Large intestine (tissue), 3 donors: ENCODE data around the gene ETS1. TPM values are rescaled to one million over a fixed set of nuclear protein-coding genes. Genes with fewer than 3 reads are reported as not detected.

Experiments
- DNase-seq, 2 donors: peaks; one replicate each; pipeline versions ENCODE4 v3.0.0 to v3.0.0-alpha.2; 2013
- H3K27ac ChIP-seq: one replicate; pipeline ENCODE4 v1.5.1; 2013; ENCODE audit warnings: low read length
- H3K27me3 ChIP-seq: 2 replicates; pipeline ENCODE4 v1.6.1; 2013; ENCODE audit warnings: low read length; ENCODE audit not compliant: control insufficient read depth, insufficient read depth
- H3K36me3 ChIP-seq: 2 replicates; pipeline ENCODE4 v1.6.1; 2013; ENCODE audit warnings: low read length; ENCODE audit not compliant: control insufficient read depth, insufficient read depth
- H3K4me1 ChIP-seq: one replicate; pipeline ENCODE4 v1.6.1; 2013; ENCODE audit warnings: low read length; ENCODE audit not compliant: control insufficient read depth, insufficient read depth
- H3K4me3 ChIP-seq: one replicate; pipeline ENCODE4 v1.5.1; 2013; ENCODE audit warnings: low read length
- H3K9me3 ChIP-seq: one replicate; pipeline ENCODE4 v1.6.1; 2013; ENCODE audit warnings: mild to moderate bottlenecking, low read depth, low read length, moderate library complexity; ENCODE audit not compliant: control insufficient read depth
- WGBS: methylation state at CpG from one replicate; pipeline ENCODE4 v1.1.5; 2013; ENCODE audit warnings: low lambda C conversion rate; ENCODE audit not compliant: insufficient coverage; 5-methylcytosine and 5-hydroxymethylcytosine counted together
- polyA plus RNA-seq: library from polyadenylated mRNA; unstranded; fragments of 120-200 nt; gene quantifications from one replicate; pipeline ENCODE4 v1.2.1, GENCODE V29; 2013

The ETS1 gene
- polyA plus RNA-seq, 1 donor: 40.8 TPM

- DNase-seq: peak; percentile 49 to 57
- Histone ChIP-seq H3K27me3 (peaks cover 5% of the 10 kb centered on the region), H3K4me1 (peaks cover 4% of the 10 kb centered on the region), H3K4me3 (no peak overlapping the region), H3K9me3 (no peaks in the 10 kb centered on the region), H3K27ac (peak overlapping the region; percentile 24), H3K36me3 (no peaks in the 10 kb centered on the region)
- 67% methylated on average over 1 of the region's 10 CpGs for WGBS
These were observed 33.5 kb downstream of the ETS1 start for GRCh38 chr11:128553662-128554362.

GRCh38 chr11:128552783-128553661 lies 34.3 kb downstream of the ETS1 start:
- Histone ChIP-seq H3K4me1 (peaks cover 7% of the 10 kb centered on the region), H3K4me3 (no peak overlapping the region), H3K9me3 (no peaks in the 10 kb centered on the region), H3K27me3 (peaks cover 5% of the 10 kb centered on the region), H3K36me3 (no peaks in the 10 kb centered on the region), H3K27ac (peak overlapping the region; percentile 24)
- no peak for DNase-seq
- 91% methylated on average over 5 of the region's 14 CpGs for WGBS

GRCh38 chr11:128551611-128552335 lies 35.6 kb downstream of the ETS1 start:
- no peak overlapping the region for H3K27ac ChIP-seq
- peaks cover 12% of the 10 kb centered on the region for H3K4me1 ChIP-seq
- no peak for DNase-seq
- peaks cover 5% of the 10 kb centered on the region for H3K27me3 ChIP-seq
- no peaks in the 10 kb centered on the region for H3K36me3 ChIP-seq
- H3K4me3 ChIP-seq: no peak overlapping the region
- WGBS: no CpG with 5 or more reads among the region's 9 CpGs
- H3K9me3 ChIP-seq: no peaks in the 10 kb centered on the region

GRCh38 chr11:128551058-128551457 lies 36.3 kb downstream of the ETS1 start:
- peaks cover 12% of the 10 kb centered on the region for H3K4me1 ChIP-seq
- no CpG with 5 or more reads among the region's 4 CpGs for WGBS
- peaks cover 5% of the 10 kb centered on the region for H3K27me3 ChIP-seq
- H3K4me3 ChIP-seq: no peak overlapping the region
- no peak for DNase-seq
- H3K27ac ChIP-seq: no peak overlapping the region
- H3K9me3 ChIP-seq: no peaks in the 10 kb centered on the region
- H3K36me3 ChIP-seq: no peaks in the 10 kb centered on the region

DNA sequence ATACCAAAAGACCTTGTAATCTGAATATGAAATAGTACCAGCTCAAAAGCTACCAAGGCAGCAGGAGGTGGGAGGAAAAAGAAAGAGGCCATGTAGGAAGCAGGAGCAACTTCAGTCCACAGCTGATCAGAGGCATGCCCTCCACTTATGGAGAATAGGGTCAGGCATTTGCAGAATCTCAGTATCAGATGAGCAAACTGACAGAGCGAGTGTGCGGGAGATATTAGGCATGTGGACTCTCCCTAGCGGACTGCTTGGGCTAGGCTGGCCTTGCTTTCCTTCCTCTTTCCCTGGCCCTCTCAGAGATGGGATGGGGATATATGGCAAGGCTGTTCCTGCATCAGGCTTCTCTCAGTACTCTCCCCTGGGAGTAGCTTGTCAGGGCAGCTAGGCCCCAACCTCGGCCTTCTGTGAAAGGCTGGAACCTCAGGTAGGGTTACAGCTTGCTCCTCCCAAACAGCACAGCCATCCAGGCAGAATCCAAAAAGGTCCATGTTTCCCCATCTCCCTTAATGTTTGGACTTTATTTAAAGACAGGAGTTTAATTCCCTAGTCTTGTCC lies 37.0 kb downstream of the ETS1 start:
- Histone ChIP-seq H3K27me3 (peaks cover 5% of the 10 kb centered on the region), H3K27ac (no peak overlapping the region), H3K4me1 (peaks cover 12% of the 10 kb centered on the region), H3K4me3 (no peak overlapping the region), H3K36me3 (no peaks in the 10 kb centered on the region), H3K9me3 (no peaks in the 10 kb centered on the region)
- no CpG with 5 or more reads among the region's 4 CpGs for WGBS
- DNase-seq: no peak

- Histone ChIP-seq H3K4me3 (peak overlapping the region; percentile 39), H3K4me1 (peaks cover 12% of the 10 kb centered on the region)
These were observed 38.0 kb downstream of the ETS1 start for GRCh38 chr11:128549256-128549944.

GRCh38 chr11:128548649-128549255 lies 38.6 kb downstream of the ETS1 start:
- Histone ChIP-seq H3K9me3 (no peaks in the 10 kb centered on the region), H3K36me3 (no peaks in the 10 kb centered on the region), H3K27ac (peak overlapping the region; percentile 40), H3K4me1 (peaks cover 12% of the 10 kb centered on the region), H3K27me3 (peaks cover 5% of the 10 kb centered on the region), H3K4me3 (peak overlapping the region; percentile 39)
- no CpG with 5 or more reads among the region's 32 CpGs for whole genome bisulfite sequencing
- DNase-seq: peak; percentile 52 to 80

More at GRCh38 chr11:128549256-128549944, 38.0 kb downstream of the ETS1 start:
- H3K27me3 ChIP-seq: peaks cover 5% of the 10 kb centered on the region
- no peaks in the 10 kb centered on the region for H3K36me3 ChIP-seq
- DNase-seq: no peak
- peak overlapping the region; percentile 16 for H3K27ac ChIP-seq
- H3K9me3 ChIP-seq: no peaks in the 10 kb centered on the region
- no CpG with 5 or more reads among the region's 37 CpGs for WGBS

GRCh38 chr11:128547946-128548648 lies 39.3 kb downstream of the ETS1 start:
- H3K4me3 ChIP-seq: peak overlapping the region; percentile 39
- H3K27me3 ChIP-seq: peaks cover 8% of the 10 kb centered on the region
- WGBS: 57% methylated on average over 4 of the region's 11 CpGs
- H3K27ac ChIP-seq: peak overlapping the region; percentile 40
- DNase-seq: peak in 1 of 2 donors; percentile 43
- no peaks in the 10 kb centered on the region for H3K9me3 ChIP-seq
- no peaks in the 10 kb centered on the region for H3K36me3 ChIP-seq
- peaks cover 12% of the 10 kb centered on the region for H3K4me1 ChIP-seq

- Histone ChIP-seq H3K4me1 (peaks cover 12% of the 10 kb centered on the region), H3K27ac (no peak overlapping the region)
These were observed 40.4 kb downstream of the ETS1 start for GRCh38 chr11:128546916-128547315.

More at GRCh38 chr11:128546916-128547315, 40.4 kb downstream of the ETS1 start:
- Histone ChIP-seq H3K4me3 (no peak overlapping the region), H3K36me3 (no peaks in the 10 kb centered on the region), H3K9me3 (no peaks in the 10 kb centered on the region), H3K27me3 (peaks cover 6% of the 10 kb centered on the region)
- WGBS: no CpG with 5 or more reads among the region's 2 CpGs
- DNase-seq: no peak
